ENCODE measurements around the gene KCTD15.

Gene KCTD15

GRCh38 chr19:33798681-33799111 is 2.0 kb downstream of the KCTD15 start:
- no peak for DNase-seq

DNA sequence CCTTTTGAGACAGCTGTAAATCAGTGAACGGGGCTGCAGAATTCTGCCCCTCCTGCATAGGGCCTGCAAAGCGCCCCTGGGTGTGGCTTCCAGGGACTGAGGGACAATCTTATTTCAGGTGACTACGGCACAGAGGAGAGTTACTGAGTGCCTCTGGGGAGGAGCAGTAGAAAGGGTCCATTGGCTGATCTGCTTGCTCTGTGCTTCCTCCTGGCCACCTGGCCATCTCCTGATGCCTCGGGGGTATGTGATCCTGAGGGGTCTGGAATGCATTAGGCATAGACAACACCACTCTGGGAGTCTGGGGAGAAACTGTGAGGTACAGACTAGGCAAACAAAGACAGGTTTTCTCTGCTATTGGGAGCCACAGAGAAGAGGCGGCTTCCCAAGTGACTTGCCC is 2.8 kb downstream of the KCTD15 start:
- DNase-seq, result no peak

DNA sequence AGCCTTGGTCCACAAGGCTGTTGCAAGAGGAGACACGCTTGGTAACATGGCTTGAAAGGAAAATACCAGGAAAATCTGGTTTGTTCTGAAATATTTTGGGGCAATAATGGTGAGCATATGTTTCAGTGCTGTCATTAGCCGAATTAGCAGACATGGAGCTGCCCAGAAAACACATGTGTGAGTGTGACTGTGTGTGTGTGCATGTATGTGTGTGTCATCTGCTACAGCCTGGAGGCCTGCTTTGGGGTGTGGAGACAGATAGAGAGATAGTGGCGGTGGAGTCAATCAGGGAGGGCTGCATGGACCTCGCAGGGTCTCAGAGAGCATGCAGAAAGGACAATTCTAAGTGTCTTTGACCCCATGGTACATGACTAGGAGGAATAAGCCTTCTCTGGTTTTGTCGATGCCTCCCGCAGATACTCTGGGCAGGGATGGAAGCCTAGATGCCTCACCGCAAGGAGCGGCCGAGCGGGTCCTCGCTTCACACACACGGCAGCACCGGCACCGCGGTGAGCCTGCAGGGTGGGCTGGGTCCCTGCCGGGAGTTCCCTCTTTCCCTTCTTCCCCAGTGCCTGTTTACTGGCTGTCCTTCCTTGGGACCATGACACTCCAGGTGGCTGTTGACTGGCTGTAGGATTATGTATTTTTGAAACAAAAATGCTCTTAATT is 3.5 kb downstream of the KCTD15 start:
- DNase-seq, result no peak

- DNase-seq, result no peak
These were observed 4.7 kb downstream of the KCTD15 start for GRCh38 chr19:33801411-33801810.

DNA sequence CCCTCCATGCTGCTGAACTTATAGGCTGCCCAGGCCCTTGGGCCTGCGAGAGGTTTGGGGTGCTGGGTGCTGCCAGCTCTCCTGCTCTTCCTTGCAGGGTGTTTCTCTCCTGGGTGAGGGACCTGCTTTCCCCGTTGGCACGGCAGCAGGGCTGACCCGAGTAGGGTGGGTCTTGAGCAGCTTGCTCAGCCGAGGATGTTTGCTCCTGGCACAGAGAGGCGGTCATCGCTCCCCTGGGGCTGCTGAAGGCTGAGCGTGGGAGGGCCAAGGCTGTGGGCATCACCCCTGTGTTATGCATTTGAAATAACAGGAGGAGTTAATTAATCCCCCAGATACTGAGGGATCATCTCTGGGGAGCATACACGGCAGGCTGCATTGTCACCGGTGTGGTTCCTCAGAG is 5.3 kb downstream of the KCTD15 start:
- DNase-seq, result no peak

DNA sequence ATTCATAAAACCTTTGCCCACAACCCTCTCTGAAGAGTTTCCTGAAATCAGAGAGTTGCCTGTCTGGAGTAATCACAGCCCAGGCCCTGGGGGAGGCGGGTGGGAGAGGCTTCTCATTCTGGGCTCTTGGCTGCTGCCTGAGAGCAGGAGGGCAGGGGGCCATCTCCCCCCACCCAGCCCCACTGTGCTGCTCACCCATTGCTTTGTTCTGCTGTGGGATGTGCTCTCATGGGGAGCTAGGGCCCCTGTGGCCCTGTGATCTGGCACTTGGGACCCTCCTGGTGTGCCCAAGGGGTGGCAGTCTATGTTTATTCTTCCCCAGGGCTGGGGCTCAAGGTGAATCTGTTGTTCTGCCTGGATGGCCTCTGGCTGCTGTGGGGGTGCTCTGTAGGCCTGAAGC is 6.1 kb downstream of the KCTD15 start:
- no peak for DNase-seq

DNA sequence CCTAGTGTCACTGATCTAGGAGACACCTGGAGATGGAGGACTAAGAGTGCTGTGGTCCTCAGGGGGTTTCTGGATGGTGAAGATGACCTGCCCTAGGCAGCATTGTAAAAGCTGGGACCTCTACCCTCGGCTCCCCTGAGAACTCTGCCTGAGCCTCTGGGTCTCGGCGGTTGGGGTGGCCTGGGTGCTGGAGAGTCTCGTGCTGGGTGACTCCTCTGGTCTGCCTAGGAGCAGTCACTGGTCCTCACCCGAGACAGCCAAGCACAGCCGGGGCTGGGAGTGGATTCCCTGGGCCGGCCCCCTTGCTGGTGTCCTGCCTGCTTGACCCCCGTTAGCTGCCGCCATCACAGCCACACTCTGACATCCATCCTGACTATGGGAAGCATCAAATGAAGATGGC is 6.7 kb downstream of the KCTD15 start:
- DNase-seq, result no peak

GRCh38 chr19:33804021-33804799 is 7.5 kb downstream of the KCTD15 start:
- DNase-seq, result no peak

- no peak for DNase-seq
These were observed 8.6 kb downstream of the KCTD15 start for GRCh38 chr19:33805313-33805712.

GRCh38 chr19:33805840-33806433 is 9.3 kb downstream of the KCTD15 start:
- DNase-seq, result no peak

DNA sequence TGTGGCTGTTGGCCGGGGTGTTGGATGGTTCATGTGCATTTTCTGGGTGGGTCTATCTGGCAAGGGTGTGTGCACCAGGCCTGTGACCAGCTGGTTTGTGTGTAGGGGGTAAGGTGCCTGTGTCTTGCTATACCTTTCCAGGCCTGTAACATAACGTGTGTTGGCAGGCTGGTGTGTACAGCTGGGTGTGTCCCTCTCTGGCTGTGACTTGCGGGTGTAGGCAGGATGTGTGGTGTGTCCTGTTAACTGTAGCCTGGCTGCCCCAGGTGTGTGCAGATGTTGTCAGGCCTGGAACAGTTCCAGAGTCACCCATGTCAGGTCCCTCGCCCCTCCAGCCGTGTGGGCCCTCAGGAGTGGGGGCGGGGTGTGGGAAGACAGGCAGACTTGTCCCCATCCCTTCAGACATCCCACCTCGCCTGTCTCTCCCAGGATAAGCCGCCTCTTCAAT is 9.8 kb downstream of the KCTD15 start:
- no peak for DNase-seq

- DNase-seq, result no peak
These were observed 11.7 kb downstream of the KCTD15 start for GRCh38 chr19:33808399-33808798.

- DNase-seq, result no peak
These were observed 13.3 kb downstream of the KCTD15 start for GRCh38 chr19:33809960-33810359.

GRCh38 chr19:33810821-33811220 is 14.2 kb downstream of the KCTD15 start:
- DNase-seq, result no peak

DNA sequence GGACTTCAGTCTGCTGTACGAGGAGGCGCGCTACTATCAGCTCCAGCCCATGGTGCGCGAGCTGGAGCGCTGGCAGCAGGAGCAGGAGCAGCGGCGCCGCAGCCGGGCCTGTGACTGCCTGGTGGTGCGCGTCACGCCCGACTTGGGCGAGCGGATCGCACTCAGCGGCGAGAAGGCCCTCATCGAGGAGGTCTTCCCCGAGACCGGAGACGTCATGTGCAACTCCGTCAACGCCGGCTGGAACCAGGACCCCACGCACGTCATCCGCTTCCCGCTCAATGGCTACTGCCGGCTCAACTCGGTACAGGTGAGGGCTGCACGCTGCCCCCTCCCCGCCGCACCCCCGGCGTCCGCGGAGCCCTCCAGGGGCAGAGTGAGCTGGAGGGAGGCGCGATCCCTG is 14.6 kb downstream of the KCTD15 start:
- no peak for DNase-seq

DNA sequence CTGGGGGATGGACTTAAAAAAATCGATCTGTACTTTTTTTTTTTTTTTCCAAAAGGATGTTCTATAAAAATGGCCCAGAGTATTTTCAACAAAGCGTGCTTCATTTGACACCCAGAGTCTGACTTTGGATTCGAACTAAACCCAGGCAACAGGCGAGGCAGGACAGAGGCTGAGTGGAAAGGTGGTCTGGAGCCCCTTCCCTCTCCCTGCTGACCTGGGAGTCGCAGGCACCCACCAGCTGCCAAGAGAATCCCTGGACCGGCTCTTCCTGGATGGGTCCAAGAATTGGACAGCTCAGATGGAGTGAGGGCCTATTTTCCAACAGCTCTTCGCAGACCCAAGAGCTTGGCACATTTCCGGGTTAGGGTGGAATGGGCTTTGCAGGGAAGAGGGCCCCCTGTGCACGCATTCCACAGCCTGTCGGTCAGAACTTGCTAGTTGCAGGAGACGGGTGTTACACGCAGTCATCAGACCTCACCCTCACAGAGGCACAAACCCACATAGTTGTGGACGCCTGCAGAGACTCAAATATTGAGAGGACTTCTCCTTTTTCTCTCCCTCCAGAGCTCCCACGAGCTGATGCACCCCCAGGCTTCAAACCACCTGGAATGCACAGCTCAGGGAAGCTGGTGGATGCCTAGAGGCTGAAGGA is 15.2 kb downstream of the KCTD15 start:
- DNase-seq, result no peak

DNA sequence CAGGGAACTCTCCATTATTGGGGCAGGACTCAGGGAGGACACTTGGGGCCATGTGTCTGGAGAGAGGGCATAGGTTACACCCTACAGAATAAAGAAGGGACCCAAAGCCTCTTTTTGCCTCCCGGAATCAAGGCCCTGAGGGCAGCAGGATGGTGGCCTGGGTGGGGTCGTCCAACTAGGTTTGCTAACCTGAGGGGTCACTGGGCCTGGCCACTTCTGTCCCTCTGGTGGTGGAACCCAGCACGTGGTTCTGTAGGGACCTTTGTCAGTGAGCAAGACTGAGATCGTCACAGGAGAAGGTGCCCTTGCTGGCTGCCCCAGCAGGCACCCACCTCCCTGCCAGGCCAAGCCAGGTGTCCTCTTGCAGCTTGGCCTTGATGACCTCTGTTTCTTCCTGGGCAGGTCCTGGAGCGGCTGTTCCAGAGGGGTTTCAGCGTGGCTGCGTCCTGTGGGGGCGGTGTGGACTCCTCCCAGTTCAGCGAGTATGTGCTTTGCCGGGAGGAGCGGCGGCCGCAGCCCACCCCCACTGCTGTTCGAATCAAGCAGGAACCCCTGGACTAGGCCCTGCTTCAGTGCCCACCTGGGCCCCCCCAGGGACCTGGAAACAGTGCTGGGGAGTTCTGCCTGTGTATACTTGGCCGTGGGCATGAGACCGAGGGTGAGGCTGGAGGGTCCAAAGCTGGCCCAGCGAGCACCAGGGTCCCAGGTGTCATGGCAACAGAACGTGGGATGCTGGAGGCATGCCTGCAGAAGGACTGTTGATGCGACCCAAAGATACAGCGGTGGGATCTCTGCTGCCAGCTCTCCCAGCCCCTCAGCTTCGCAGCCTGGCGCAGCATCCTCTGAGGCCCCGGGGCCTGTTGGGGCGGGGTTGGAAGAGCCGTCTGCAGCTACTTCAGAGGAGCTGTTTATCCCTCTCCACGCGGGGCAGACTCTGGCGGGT is 16.0 kb downstream of the KCTD15 start:
- no peak for DNase-seq

- DNase-seq, result no peak
These were observed 16.9 kb downstream of the KCTD15 start for GRCh38 chr19:33813391-33814101.

- DNase-seq, result no peak
These were observed 17.8 kb downstream of the KCTD15 start for GRCh38 chr19:33814181-33815165.
